Epithelial cell of proximal tubule (primary cell): Measurements from ENCODE around the gene IMPG1. TPM values are rescaled to one million over a fixed set of nuclear protein-coding genes. Genes with fewer than 3 reads are reported as not detected.
"Not testable (repeated sequence)": the region's sequence is repeated elsewhere in the genome, so short reads cannot be mapped to it uniquely, and the experiment has no call there.

Experiments
- DNase-seq: peaks from one replicate; pipeline ENCODE4 v3.0.0-alpha.2; 2011; ENCODE audit warnings: low read depth
- H3K4me3 ChIP-seq: 2 replicates; pipeline ENCODE4 v1.5.1; 2011; ENCODE audit warnings: low read depth, mild to moderate bottlenecking, low read length
- CTCF ChIP-seq: conservative IDR thresholded peaks from 2 replicates; pipeline ENCODE4 v1.5.1; 2012; ENCODE audit warnings: low read depth, mild to moderate bottlenecking, low read length
- total RNA-seq: library from RNA; depleted of rRNA; stranded (reverse); fragments of >200 nt; gene quantifications from 2 replicates; pipeline ENCODE4 v1.2.3, GENCODE V29; 2015

The IMPG1 gene
- total RNA-seq, 1 donor from 2014 or later = not detected

- TF ChIP-seq CTCF = no peak
- no peak for DNase-seq
- no peak overlapping the region for H3K4me3 ChIP-seq
These were observed 145.9 kb downstream of the IMPG1 start for GRCh38 chr6:75926293-75927168.

GRCh38 chr6:75922226-75922625, 150.2 kb downstream of the IMPG1 start:
- no peak for TF ChIP-seq CTCF
- H3K4me3 ChIP-seq = no peak overlapping the region
- DNase-seq = no peak

GRCh38 chr6:75913040-75913439, 159.4 kb downstream of the IMPG1 start:
- no peak for DNase-seq
- no peak for TF ChIP-seq CTCF
- no peak overlapping the region for H3K4me3 ChIP-seq

GRCh38 chr6:75907444-75907843, 165.0 kb downstream of the IMPG1 start:
- no peak overlapping the region for H3K4me3 ChIP-seq
- no peak for DNase-seq
- TF ChIP-seq CTCF = no peak

- H3K4me3 ChIP-seq = no peak overlapping the region
- no peak for DNase-seq
- TF ChIP-seq CTCF = no peak
These were observed 165.6 kb downstream of the IMPG1 start for GRCh38 chr6:75906871-75907270.

GRCh38 chr6:75905129-75905528, 167.3 kb downstream of the IMPG1 start:
- not testable (repeated sequence) for DNase-seq, H3K4me3 ChIP-seq

- not testable (repeated sequence) for DNase-seq, H3K4me3 ChIP-seq
These were observed 172.2 kb downstream of the IMPG1 start for GRCh38 chr6:75900216-75900615.

GRCh38 chr6:75896526-75896925, 175.9 kb downstream of the IMPG1 start:
- TF ChIP-seq CTCF = no peak
- DNase-seq = no peak
- H3K4me3 ChIP-seq = no peak overlapping the region
